ENCODE data around the gene CDH22.

The CDH22 gene

GRCh38 chr20:46139908-46140482, 168.3 kb downstream of the CDH22 start:
- Histone ChIP-seq H3K9me3 (ENCODE audit: insufficient read depth, low read depth, low read length) (no peaks in the 10 kb centered on the region), H3K4me1 (ENCODE audit: insufficient read depth, low read length) (peaks cover 18% of the 10 kb centered on the region; the same call in 1 of the 2 replicates), H3K27ac (ENCODE audit: low read depth, low read length) (no peak overlapping the region), H3K4me3 (ENCODE audit: low read length) (no peak overlapping the region), H3K36me3 (ENCODE audit: insufficient read depth, low read length) (no peaks in the 10 kb centered on the region), H3K9ac (ENCODE audit: low read depth, low read length) (no peak overlapping the region), H3K27me3 (ENCODE audit: insufficient read depth, low read length) (peaks cover 3% of the 10 kb centered on the region; the same call in 1 of the 2 replicates)
- 61% methylated on average over 5 of the region's 5 CpGs for WGBS

GRCh38 chr20:46139266-46139889, 168.9 kb downstream of the CDH22 start:
- no peak overlapping the region for H3K27ac ChIP-seq (ENCODE audit: low read depth, low read length)
- H3K9ac ChIP-seq (ENCODE audit: low read depth, low read length), result no peak overlapping the region
- no peak overlapping the region for H3K4me3 ChIP-seq (ENCODE audit: low read length)
- no peaks in the 10 kb centered on the region for H3K9me3 ChIP-seq (ENCODE audit: insufficient read depth, low read depth, low read length)
- peaks cover 18% of the 10 kb centered on the region; the same call in 1 of the 2 replicates for H3K4me1 ChIP-seq (ENCODE audit: insufficient read depth, low read length)
- H3K36me3 ChIP-seq (ENCODE audit: insufficient read depth, low read length), result no peaks in the 10 kb centered on the region
- WGBS, result 68% methylated on average over 8 of the region's 8 CpGs
- H3K27me3 ChIP-seq (ENCODE audit: insufficient read depth, low read length), result peaks cover 3% of the 10 kb centered on the region; the same call in 1 of the 2 replicates

GRCh38 chr20:46137816-46138215, 170.5 kb downstream of the CDH22 start:
- Histone ChIP-seq H3K27me3 (ENCODE audit: insufficient read depth, low read length) (peaks cover 6% of the 10 kb centered on the region; the same call in 1 of the 2 replicates), H3K9me3 (ENCODE audit: insufficient read depth, low read depth, low read length) (no peaks in the 10 kb centered on the region), H3K27ac (ENCODE audit: low read depth, low read length) (no peak overlapping the region), H3K4me3 (ENCODE audit: low read length) (no peak overlapping the region), H3K9ac (ENCODE audit: low read depth, low read length) (no peak overlapping the region), H3K4me1 (ENCODE audit: insufficient read depth, low read length) (peaks cover 18% of the 10 kb centered on the region; the same call in 1 of the 2 replicates), H3K36me3 (ENCODE audit: insufficient read depth, low read length) (no peaks in the 10 kb centered on the region)
- 90% methylated on average over 3 of the region's 5 CpGs for WGBS

- no peaks in the 10 kb centered on the region for H3K9me3 ChIP-seq (ENCODE audit: insufficient read depth, low read depth, low read length)
- H3K27ac ChIP-seq (ENCODE audit: low read depth, low read length), result no peak overlapping the region
- H3K36me3 ChIP-seq (ENCODE audit: insufficient read depth, low read length), result no peaks in the 10 kb centered on the region
- H3K4me1 ChIP-seq (ENCODE audit: insufficient read depth, low read length), result peaks cover 18% of the 10 kb centered on the region; the same call in 1 of the 2 replicates
- H3K9ac ChIP-seq (ENCODE audit: low read depth, low read length), result peak overlapping the region; percentile 12; the same call in 1 of the 2 replicates
- peaks cover 10% of the 10 kb centered on the region; the same call in 1 of the 2 replicates for H3K27me3 ChIP-seq (ENCODE audit: insufficient read depth, low read length)
- WGBS, result 27% methylated on average over 12 of the region's 12 CpGs
- H3K4me3 ChIP-seq (ENCODE audit: low read length), result no peak overlapping the region
Measured at GRCh38 chr20:46135856-46136633, 172.3 kb downstream of the CDH22 start.

- H3K36me3 ChIP-seq (ENCODE audit: insufficient read depth, low read length), result no peaks in the 10 kb centered on the region
- H3K4me3 ChIP-seq (ENCODE audit: low read length), result no peak overlapping the region
- H3K27me3 ChIP-seq (ENCODE audit: insufficient read depth, low read length), result peaks cover 21% of the 10 kb centered on the region
- no peaks in the 10 kb centered on the region for H3K9me3 ChIP-seq (ENCODE audit: insufficient read depth, low read depth, low read length)
- H3K9ac ChIP-seq (ENCODE audit: low read depth, low read length), result no peak overlapping the region
- peaks cover 13% of the 10 kb centered on the region; the same call in 1 of the 2 replicates for H3K4me1 ChIP-seq (ENCODE audit: insufficient read depth, low read length)
- H3K27ac ChIP-seq (ENCODE audit: low read depth, low read length), result no peak overlapping the region
- 89% methylated on average over 7 of the region's 7 CpGs for WGBS
Measured at GRCh38 chr20:46134716-46135115, 173.6 kb downstream of the CDH22 start.

GRCh38 chr20:46133886-46134654, 174.2 kb downstream of the CDH22 start:
- H3K27ac ChIP-seq (ENCODE audit: low read depth, low read length), result no peak overlapping the region
- 87% methylated on average over 10 of the region's 11 CpGs for WGBS
- H3K9me3 ChIP-seq (ENCODE audit: insufficient read depth, low read depth, low read length), result no peaks in the 10 kb centered on the region
- no peak overlapping the region for H3K4me3 ChIP-seq (ENCODE audit: low read length)
- no peak overlapping the region for H3K9ac ChIP-seq (ENCODE audit: low read depth, low read length)
- H3K4me1 ChIP-seq (ENCODE audit: insufficient read depth, low read length), result peaks cover 12% of the 10 kb centered on the region; the same call in 1 of the 2 replicates
- H3K27me3 ChIP-seq (ENCODE audit: insufficient read depth, low read length), result peaks cover 21% of the 10 kb centered on the region
- no peaks in the 10 kb centered on the region for H3K36me3 ChIP-seq (ENCODE audit: insufficient read depth, low read length)

- H3K4me1 ChIP-seq (ENCODE audit: insufficient read depth, low read length), result peaks cover 9% of the 10 kb centered on the region; the same call in 1 of the 2 replicates
- H3K9me3 ChIP-seq (ENCODE audit: insufficient read depth, low read depth, low read length), result no peaks in the 10 kb centered on the region
- WGBS, result 18% methylated on average over 17 of the region's 17 CpGs
- H3K9ac ChIP-seq (ENCODE audit: low read depth, low read length), result no peak overlapping the region
- peaks cover 21% of the 10 kb centered on the region for H3K27me3 ChIP-seq (ENCODE audit: insufficient read depth, low read length)
- no peak overlapping the region for H3K4me3 ChIP-seq (ENCODE audit: low read length)
- H3K27ac ChIP-seq (ENCODE audit: low read depth, low read length), result no peak overlapping the region
- H3K36me3 ChIP-seq (ENCODE audit: insufficient read depth, low read length), result no peaks in the 10 kb centered on the region
Measured at GRCh38 chr20:46132705-46133120, 175.6 kb downstream of the CDH22 start.

- Histone ChIP-seq H3K36me3 (ENCODE audit: insufficient read depth, low read length) (no peaks in the 10 kb centered on the region), H3K4me3 (ENCODE audit: low read length) (no peak overlapping the region), H3K27me3 (ENCODE audit: insufficient read depth, low read length) (peaks cover 21% of the 10 kb centered on the region), H3K27ac (ENCODE audit: low read depth, low read length) (no peak overlapping the region), H3K4me1 (ENCODE audit: insufficient read depth, low read length) (peaks cover 7% of the 10 kb centered on the region; the same call in 1 of the 2 replicates), H3K9ac (ENCODE audit: low read depth, low read length) (no peak overlapping the region), H3K9me3 (ENCODE audit: insufficient read depth, low read depth, low read length) (no peaks in the 10 kb centered on the region)
- WGBS, result 60% methylated on average over 5 of the region's 6 CpGs
Measured at GRCh38 chr20:46131396-46131795, 176.9 kb downstream of the CDH22 start.

- no peaks in the 10 kb centered on the region for H3K9me3 ChIP-seq (ENCODE audit: insufficient read depth, low read depth, low read length)
- H3K36me3 ChIP-seq (ENCODE audit: insufficient read depth, low read length), result no peaks in the 10 kb centered on the region
- no peak overlapping the region for H3K4me3 ChIP-seq (ENCODE audit: low read length)
- WGBS, result 80% methylated on average over 4 of the region's 4 CpGs
- no peak overlapping the region for H3K27ac ChIP-seq (ENCODE audit: low read depth, low read length)
- H3K27me3 ChIP-seq (ENCODE audit: insufficient read depth, low read length), result peaks cover 21% of the 10 kb centered on the region
- H3K9ac ChIP-seq (ENCODE audit: low read depth, low read length), result no peak overlapping the region
- H3K4me1 ChIP-seq (ENCODE audit: insufficient read depth, low read length), result peaks cover under 1% of the 10 kb centered on the region; the same call in 1 of the 2 replicates
Measured at GRCh38 chr20:46130534-46130933, 177.8 kb downstream of the CDH22 start.

- 47% methylated on average over 5 of the region's 5 CpGs for WGBS
- H3K9me3 ChIP-seq (ENCODE audit: insufficient read depth, low read depth, low read length), result no peaks in the 10 kb centered on the region
- H3K36me3 ChIP-seq (ENCODE audit: insufficient read depth, low read length), result no peaks in the 10 kb centered on the region
- peaks cover 21% of the 10 kb centered on the region for H3K27me3 ChIP-seq (ENCODE audit: insufficient read depth, low read length)
- no peak overlapping the region for H3K27ac ChIP-seq (ENCODE audit: low read depth, low read length)
- no peaks in the 10 kb centered on the region for H3K4me1 ChIP-seq (ENCODE audit: insufficient read depth, low read length)
- H3K4me3 ChIP-seq (ENCODE audit: low read length), result no peak overlapping the region
- no peak overlapping the region for H3K9ac ChIP-seq (ENCODE audit: low read depth, low read length)
Measured at GRCh38 chr20:46129955-46130481, 178.3 kb downstream of the CDH22 start.

Data from HUES64 (cell line).